GM23338 (cell line): ENCODE results near the gene EXOC6B. TPM values are rescaled to one million over a fixed set of nuclear protein-coding genes. Genes with fewer than 3 reads are reported as not detected.
"Not testable (repeated sequence)": the region's sequence is repeated elsewhere in the genome, so short reads cannot be mapped to it uniquely, and the experiment has no call there.

Source experiments
- ATAC-seq: fragments of 200-7000 bp; cut with Tn5 transposase; 3 replicates; pipeline ENCODE4 v1.9.1; 2020
- DNase-seq: peaks from one replicate; pipeline ENCODE4 v3.0.0-alpha.2; 2015; ENCODE audit warnings: low spot score
- H2AFZ ChIP-seq: fragments of 200-600 bp; sonication (generic); 2 replicates; pipeline ENCODE4 v1.8.0; 2016; ENCODE audit warnings: antibody characterized with exemption, mild to moderate bottlenecking, moderate library complexity
- H3F3A ChIP-seq: fragments of 200-600 bp; sonication (generic); replicated peaks from 2 replicates; pipeline ENCODE4 v1.8.0; 2017; ENCODE audit warnings: antibody characterized with exemption, mixed run types, low read depth
- H3K27ac ChIP-seq: fragments of 200-600 bp; sonication (generic); 2 replicates; pipeline ENCODE4 v1.6.1; 2016; ENCODE audit warnings: low read depth
- H3K27me3 ChIP-seq: fragments of 200-600 bp; sonication (generic); 2 replicates; pipeline ENCODE4 v1.8.0; 2016; ENCODE audit warnings: mild to moderate bottlenecking, mixed run types, moderate library complexity; ENCODE audit not compliant: insufficient read depth
- H3K36me3 ChIP-seq: fragments of 200-600 bp; sonication (generic); 2 replicates; pipeline ENCODE4 v1.8.0; 2016; ENCODE audit warnings: mild to moderate bottlenecking; ENCODE audit not compliant: insufficient read depth
- H3K4me1 ChIP-seq: fragments of 200-600 bp; sonication (generic); 2 replicates; pipeline ENCODE4 v1.8.0; 2016; ENCODE audit warnings: mild to moderate bottlenecking, moderate library complexity; ENCODE audit not compliant: insufficient read depth
- H3K4me2 ChIP-seq: fragments of 200-600 bp; sonication (generic); 2 replicates; pipeline ENCODE4 v1.7.1; 2017; ENCODE audit warnings: mixed run types
- H3K4me3 ChIP-seq: fragments of 200-600 bp; sonication (generic); 2 replicates; pipeline ENCODE4 v1.6.1; 2016; ENCODE audit warnings: mixed run types
- H3K79me2 ChIP-seq: fragments of 200-600 bp; sonication (generic); replicated peaks from 2 replicates; pipeline ENCODE4 v1.8.0; 2017; ENCODE audit warnings: mild to moderate bottlenecking; ENCODE audit not compliant: insufficient read depth
- H3K9me2 ChIP-seq: fragments of 200-600 bp; sonication (generic); 2 replicates; pipeline ENCODE4 v1.8.0; 2017; ENCODE audit not compliant: insufficient read depth
- H4K20me1 ChIP-seq: fragments of 200-600 bp; sonication (generic); replicated peaks from 2 replicates; pipeline ENCODE4 v1.8.0; 2017; ENCODE audit warnings: mild to moderate bottlenecking; ENCODE audit not compliant: insufficient read depth
- H3K27ac Mint-ChIP-seq: 2 replicates; pipeline ENCODE4 v1.8.0; 2020; ENCODE audit warnings: inconsistent platforms, mild to moderate bottlenecking, moderate library complexity, mixed read lengths
- H3K27me3 Mint-ChIP-seq: 3 replicates; pipeline ENCODE4 v1.8.0; 2022; ENCODE audit warnings: low read depth, mild to moderate bottlenecking, moderate library complexity, mixed read lengths, inconsistent platforms; ENCODE audit not compliant: insufficient read depth, poor library complexity
- H3K36me3 Mint-ChIP-seq: 3 replicates; pipeline ENCODE4 v1.8.0; 2021; ENCODE audit warnings: low read depth, mild to moderate bottlenecking, inconsistent platforms, moderate library complexity, mixed read lengths
- H3K4me1 Mint-ChIP-seq: 3 replicates; pipeline ENCODE4 v1.8.0; 2020; ENCODE audit warnings: mild to moderate bottlenecking, inconsistent platforms, mixed read lengths
- H3K4me3 Mint-ChIP-seq: 3 replicates; pipeline ENCODE4 v1.8.0; 2021; ENCODE audit warnings: moderate library complexity, mild to moderate bottlenecking, inconsistent platforms, mixed read lengths
- H3K9me3 Mint-ChIP-seq: 3 replicates; pipeline ENCODE4 v1.8.0; 2020; ENCODE audit warnings: moderate library complexity, mild to moderate bottlenecking, inconsistent platforms, mixed read lengths
- CREB1 ChIP-seq: fragments of 250-450 bp; sonication (Bioruptor Pico); IDR thresholded peaks from 2 replicates; pipeline ENCODE4 v1.5.0; 2020; ENCODE audit warnings: low read depth, mild to moderate bottlenecking, moderate library complexity
- CTCF ChIP-seq, 2 experiments: fragments of 200-600 bp in 1 of 2; sonication (generic) in 1 of 2; conservative IDR thresholded peaks; 2 replicates each; pipeline versions ENCODE4 v1.5.1 to v1.6.1; 2016 to 2017; ENCODE audit warnings: antibody characterized with exemption in 2 of 2, low read depth in 2 of 2, mild to moderate bottlenecking in 2 of 2, moderate library complexity in 1 of 2
- EZH2 ChIP-seq: fragments of 200-600 bp; sonication (generic); IDR thresholded peaks from one replicate; pipeline ENCODE4 v1.8.0; 2017; ENCODE audit warnings: antibody characterized with exemption, mild to moderate bottlenecking, low read depth; ENCODE audit not compliant: unreplicated experiment
- EZH2phosphoT487 ChIP-seq: fragments of 200-600 bp; sonication (generic); IDR thresholded peaks from one replicate; pipeline ENCODE4 v1.8.1; 2018; ENCODE audit warnings: antibody characterized with exemption; ENCODE audit not compliant: unreplicated experiment
- JUNB ChIP-seq: IDR thresholded peaks from one replicate; pipeline ENCODE4 v1.6.1; 2016; ENCODE audit warnings: antibody characterized with exemption; ENCODE audit not compliant: unreplicated experiment
- POLR2AphosphoS5 ChIP-seq: IDR thresholded peaks from 2 replicates; pipeline ENCODE4 v1.6.1; 2016; ENCODE audit warnings: antibody characterized with exemption, low read depth
- REST ChIP-seq: IDR thresholded peaks from one replicate; pipeline ENCODE4 v1.6.1; 2018; ENCODE audit warnings: antibody characterized with exemption; ENCODE audit not compliant: unreplicated experiment
- STAT1 ChIP-seq: IDR thresholded peaks from one replicate; pipeline ENCODE4 v1.6.1; 2016; ENCODE audit warnings: antibody characterized with exemption; ENCODE audit not compliant: unreplicated experiment
- ZNF114 ChIP-seq: fragments of 250-450 bp; sonication (Bioruptor Pico); IDR thresholded peaks from 2 replicates; pipeline ENCODE4 v1.5.0; 2020; ENCODE audit warnings: mild to moderate bottlenecking, moderate library complexity
- polyA plus RNA-seq: library from polyadenylated mRNA; unstranded; fragments of >200 nt; fragmentation: Nextera tagmentation; extraction: Ambion mirVana; gene quantifications from 2 replicates; pipeline ENCODE4 v1.2.1, GENCODE V29; 2016
- total RNA-seq: library from RNA; depleted of rRNA; stranded (reverse); fragments of >200 nt; shearing (Covaris generic); gene quantifications from 2 replicates; pipeline ENCODE4 v1.2.3, GENCODE V29; 2014
- TF ChIP-seq, protein P1 (sequence below): IDR thresholded peaks from 2 replicates; pipeline ENCODE4 v1.6.1; 2016; ENCODE audit warnings: antibody characterized with exemption

The EXOC6B gene
- total and polyA plus RNA-seq, 2 experiments from 2014 or later = 7.2 to 45.9 TPM

GRCh38 chr2:72649810-72650209, 176.0 kb downstream of the EXOC6B start (continued):
- TF ChIP-seq POLR2AphosphoS5 = no peak
- TF ChIP-seq STAT1 = no peak
- TF ChIP-seq REST = no peak
- no peak for TF ChIP-seq CTCF (conservative IDR thresholded peaks at IDR 0.05; ENCODE audit: low read depth in 2 of 2)

GRCh38 chr2:72641221-72641620, 184.6 kb downstream of the EXOC6B start:
- not testable (repeated sequence) for H3F3A ChIP-seq, ATAC-seq, H3K4me2 ChIP-seq, DNase-seq, H3K27me3 ChIP-seq, H3K4me3 ChIP-seq, H3K27ac Mint-ChIP-seq, H3K36me3 ChIP-seq, H3K4me3 Mint-ChIP-seq, H3K9me2 ChIP-seq, H3K27ac ChIP-seq, H2AFZ ChIP-seq, H3K27me3 Mint-ChIP-seq, H4K20me1 ChIP-seq, H3K4me1 ChIP-seq
- H3K9me3 Mint-ChIP-seq = peaks cover 26% of the 10 kb centered on the region
- H3K79me2 ChIP-seq = peaks cover 10% of the 10 kb centered on the region; the same call in 1 of the 2 replicates
- peaks cover 18% of the 10 kb centered on the region for H3K36me3 Mint-ChIP-seq
- peaks cover 10% of the 10 kb centered on the region for H3K4me1 Mint-ChIP-seq

DNA sequence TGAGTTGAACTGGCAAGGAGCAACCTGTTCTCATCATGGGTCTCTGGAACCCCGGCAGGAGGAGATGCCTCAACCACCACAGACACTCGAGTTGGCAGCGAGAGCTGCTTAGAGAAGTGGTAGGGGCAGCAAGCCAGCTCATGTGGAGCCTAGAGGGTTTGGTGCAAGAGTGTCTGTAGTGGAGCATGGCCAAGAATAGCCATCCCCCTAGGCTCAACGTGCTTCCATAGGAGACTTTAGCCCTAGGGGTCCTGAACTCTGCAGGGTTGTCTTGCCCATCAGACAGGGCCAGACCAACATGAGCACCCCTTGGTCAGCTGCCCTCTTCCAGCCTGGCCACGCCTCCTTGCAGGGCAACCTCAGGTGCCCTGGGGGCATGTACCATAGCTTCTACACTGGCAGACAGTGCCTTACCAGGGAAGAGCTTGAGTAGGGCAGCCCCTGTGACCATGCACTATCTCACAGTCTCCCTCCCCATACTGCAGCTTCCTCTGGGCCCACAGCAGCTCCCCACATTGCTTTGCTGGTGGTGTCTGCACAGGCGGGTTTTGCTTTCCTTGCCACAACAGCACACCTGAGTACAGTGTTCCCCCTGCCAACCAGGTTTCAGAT, 187.1 kb downstream of the EXOC6B start:
- no peak overlapping the region for H3K4me3 ChIP-seq
- Mint-ChIP-seq H3K4me1 (peaks cover 10% of the 10 kb centered on the region), H3K27ac (no peak overlapping the region), H3K9me3 (peaks cover 19% of the 10 kb centered on the region), H3K36me3 (peaks cover 18% of the 10 kb centered on the region), H3K4me3 (no peak overlapping the region), H3K27me3 (peaks cover 6% of the 10 kb centered on the region)
- H4K20me1 ChIP-seq = no peaks in the 10 kb centered on the region
- H3K9me2 ChIP-seq = no peaks in the 10 kb centered on the region
- H3K4me2 ChIP-seq = no peak overlapping the region
- no peaks in the 10 kb centered on the region for H3F3A ChIP-seq
- H3K79me2 ChIP-seq = peaks cover 10% of the 10 kb centered on the region; the same call in 1 of the 2 replicates
- H3K27me3 ChIP-seq = no peaks in the 10 kb centered on the region
- H3K36me3 ChIP-seq = no peaks in the 10 kb centered on the region; the same call in 1 of the 2 replicates
- no peak overlapping the region for H2AFZ ChIP-seq
- H3K4me1 ChIP-seq = peaks cover 4% of the 10 kb centered on the region; the same call in 1 of the 2 replicates
- ATAC-seq (no peak), DNase-seq (no peak)
- no peak overlapping the region for H3K27ac ChIP-seq
- TF ChIP-seq EZH2phosphoT487 (no peak), REST (no peak), CREB1 (CRISPR knock-in tag) (no peak), JUNB (no peak), EZH2 (no peak), ZNF114 (CRISPR knock-in tag) (no peak), STAT1 (no peak)
- TF ChIP-seq, protein P1, sequence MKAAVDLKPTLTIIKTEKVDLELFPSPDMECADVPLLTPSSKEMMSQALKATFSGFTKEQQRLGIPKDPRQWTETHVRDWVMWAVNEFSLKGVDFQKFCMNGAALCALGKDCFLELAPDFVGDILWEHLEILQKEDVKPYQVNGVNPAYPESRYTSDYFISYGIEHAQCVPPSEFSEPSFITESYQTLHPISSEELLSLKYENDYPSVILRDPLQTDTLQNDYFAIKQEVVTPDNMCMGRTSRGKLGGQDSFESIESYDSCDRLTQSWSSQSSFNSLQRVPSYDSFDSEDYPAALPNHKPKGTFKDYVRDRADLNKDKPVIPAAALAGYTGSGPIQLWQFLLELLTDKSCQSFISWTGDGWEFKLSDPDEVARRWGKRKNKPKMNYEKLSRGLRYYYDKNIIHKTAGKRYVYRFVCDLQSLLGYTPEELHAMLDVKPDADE = no peak
